Endothelial cell of umbilical vein (primary cell): ENCODE measurements around the gene SRM. TPM values are rescaled to one million over a fixed set of nuclear protein-coding genes. Genes with fewer than 3 reads are reported as not detected.
"Not testable (repeated sequence)": the region's sequence is repeated elsewhere in the genome, so short reads cannot be mapped to it uniquely, and the experiment has no call there.

Experiments
- BruUV-seq: library from RNA; stranded (reverse); fragments of 400-500 nt; replicated peaks from 2 replicates; lab custom pipeline; 2021; lab: Mats Ljungman, UMichigan
- CTCF ChIA-PET: fragments of 300-600, 350-600 bp; sonication (Branson Sonifier 250); formaldehyde crosslinking; loops from one replicate; lab custom pipeline; 2021; ENCODE audit warnings: antibody characterized with exemption, inconsistent platforms; lab: Charles Lee
- POLR2A ChIA-PET: fragments of 300-600, 350-600 bp; sonication (Branson Sonifier 250); formaldehyde crosslinking; loops from one replicate; lab custom pipeline; 2021; ENCODE audit warnings: antibody characterized with exemption, inconsistent platforms; lab: Charles Lee
- DNase-seq: peaks from one replicate; pipeline ENCODE4 v3.0.0-alpha.2; 2011; ENCODE audit warnings: low read depth, low spot score
- FAIRE-seq: peaks from 2 replicates; lab custom pipeline; 2011; peaks lifted over from hg19 to GRCh38; lab: Jason Lieb, UNC
- H2AFZ ChIP-seq: 2 replicates; pipeline ENCODE4 v1.6.0; 2012; ENCODE audit warnings: low read depth, low read length, control low read depth, inconsistent platforms
- H3K27ac ChIP-seq: 2 replicates; pipeline ENCODE4 v1.5.1; 2011; ENCODE audit warnings: low read depth, mild to moderate bottlenecking, control low read depth, low read length, moderate library complexity; ENCODE audit not compliant: insufficient read depth
- H3K27me3 ChIP-seq, 2 experiments: 2 replicates each; pipeline versions ENCODE4 v1.6.0 to v1.6.1; 2011; ENCODE audit warnings: low read length in 2 of 2, mixed read lengths in 1 of 2; ENCODE audit not compliant: control insufficient read depth in 2 of 2, insufficient read depth in 2 of 2
- H3K36me3 ChIP-seq, 2 experiments: 2 replicates in 1 of 2; 3 replicates in 1 of 2; pipeline ENCODE4 v1.5.1; 2011; ENCODE audit warnings: low read length in 2 of 2, mild to moderate bottlenecking in 1 of 2, moderate library complexity in 1 of 2; ENCODE audit not compliant: control insufficient read depth in 2 of 2, insufficient read depth in 2 of 2; ENCODE audit errors: extremely low read depth in 1 of 2
- H3K4me1 ChIP-seq: 3 replicates; pipeline ENCODE4 v1.5.1; 2011; ENCODE audit warnings: mild to moderate bottlenecking, low read length; ENCODE audit not compliant: control insufficient read depth, insufficient read depth; ENCODE audit errors: extremely low read depth
- H3K4me2 ChIP-seq: 2 replicates; pipeline ENCODE4 v1.6.1; 2011; ENCODE audit warnings: low read length, control low read depth, mixed read lengths; ENCODE audit not compliant: insufficient read depth
- H3K4me3 ChIP-seq, 3 experiments: fragments of 200-600 bp in 1 of 3; sonication (generic), shearing (Covaris generic) in 1 of 3; replicated peaks in 1 of 3; 2 replicates each; pipeline ENCODE4 v1.5.1; 2011 to 2016; ENCODE audit warnings: control low read depth in 3 of 3, low read length in 3 of 3, mild to moderate bottlenecking in 2 of 3, inconsistent platforms in 1 of 3, low read depth in 1 of 3, moderate library complexity in 1 of 3; ENCODE audit not compliant: insufficient read depth in 1 of 3
- H3K79me2 ChIP-seq: 2 replicates; pipeline ENCODE4 v1.6.0; 2012; ENCODE audit warnings: low read length, inconsistent platforms; ENCODE audit not compliant: control insufficient read depth, insufficient read depth
- H3K9ac ChIP-seq: replicated peaks from 2 replicates; pipeline ENCODE3; 2011; ENCODE audit warnings: low read length, control low read depth; ENCODE audit not compliant: insufficient read depth; ENCODE audit errors: extremely low read depth
- H3K9me1 ChIP-seq: replicated peaks from 3 replicates; pipeline ENCODE4 v1.6.0; 2011; ENCODE audit warnings: mild to moderate bottlenecking, low read length; ENCODE audit not compliant: control insufficient read depth, insufficient read depth; ENCODE audit errors: extremely low read depth
- H3K9me3 ChIP-seq: replicated peaks from 2 replicates; pipeline ENCODE4 v1.5.1; 2012; ENCODE audit warnings: low read length, inconsistent platforms; ENCODE audit not compliant: control insufficient read depth, insufficient read depth
- H4K20me1 ChIP-seq: replicated peaks from 2 replicates; pipeline ENCODE3; 2011; ENCODE audit warnings: mild to moderate bottlenecking, low read length; ENCODE audit not compliant: control insufficient read depth, insufficient read depth; ENCODE audit errors: extremely low read depth
- EZH2 ChIP-seq: IDR thresholded peaks from 2 replicates; pipeline ENCODE4 v1.6.1; 2012; ENCODE audit warnings: borderline replicate concordance, low read depth, mild to moderate bottlenecking, moderate library complexity, low read length, inconsistent platforms; ENCODE audit not compliant: severe bottlenecking
- FOS ChIP-seq: IDR thresholded peaks from 2 replicates; pipeline ENCODE4 v1.6.1; 2011; ENCODE audit warnings: mild to moderate bottlenecking, low read length, moderate library complexity, borderline replicate concordance; ENCODE audit not compliant: insufficient read depth
- GATA2 ChIP-seq: IDR thresholded peaks from 2 replicates; pipeline ENCODE4 v1.7.0; 2011; ENCODE audit warnings: low read depth, mild to moderate bottlenecking, moderate library complexity, mixed read lengths, low read length; ENCODE audit not compliant: insufficient read length, insufficient read depth
- JUN ChIP-seq: IDR thresholded peaks from 2 replicates; pipeline ENCODE4 v1.6.1; 2011; ENCODE audit warnings: borderline replicate concordance, low read depth; ENCODE audit not compliant: insufficient read length, insufficient read depth
- MYC ChIP-seq: IDR thresholded peaks from one replicate; pipeline ENCODE4 v1.6.1; 2011; ENCODE audit warnings: mild to moderate bottlenecking, low read depth, low read length
- POLR2A ChIP-seq: IDR thresholded peaks from 2 replicates; pipeline ENCODE4 v1.6.1; 2012; ENCODE audit warnings: low read depth, mild to moderate bottlenecking, control low read depth, low read length
- POLR2AphosphoS5 ChIP-seq: IDR thresholded peaks from 2 replicates; pipeline ENCODE4 v1.6.1; 2012; ENCODE audit warnings: low read depth, mild to moderate bottlenecking, control low read depth, low read length, moderate library complexity; ENCODE audit not compliant: insufficient read depth
- dilution Hi-C: fragments of 300-500 bp; cut with MboI; formaldehyde crosslinking; loops from one replicate; pipeline ENCODE4 v1.15.0; 2019; ENCODE audit warnings: low sequenced_read_pairs; ENCODE audit not compliant: extremely low pct_ligation_motif_present
- intact Hi-C: fragments of 100-400 bp; cut with micrococcal nuclease; formaldehyde crosslinking; loops from one replicate; pipeline ENCODE4 v1.10.0; 2022
- polyA plus RNA-seq, 4 experiments: library from polyadenylated mRNA; depleted of rRNA in 3 of 4; stranded (reverse) in 3 of 4; unstranded in 1 of 4; fragments of >200 nt; gene quantifications; 2 replicates each; pipeline versions ENCODE4 v1.2.1 to v1.2.3, GENCODE V29; 2011 to 2012; ENCODE audit warnings: missing spikeins in 1 of 4
- total RNA-seq: library from RNA; stranded (reverse); gene quantifications from 2 replicates; pipeline ENCODE4 v1.2.3, GENCODE V29; 2021
- TF ChIP-seq, protein P1 (sequence below), 2 donors: IDR thresholded peaks; 1 replicate in 1 of 2; 2 replicates in 1 of 2; pipeline ENCODE4 v1.5.1; 2011; ENCODE audit warnings: low read length in 2 of 2, mild to moderate bottlenecking in 2 of 2, moderate library complexity in 2 of 2, control low read depth in 1 of 2, inconsistent platforms in 1 of 2, low read depth in 1 of 2; ENCODE audit not compliant: insufficient read depth in 1 of 2; ENCODE audit errors: extremely low read depth in 1 of 2
- TF ChIP-seq, protein P2 (sequence below): IDR thresholded peaks from 2 replicates; pipeline ENCODE4 v1.6.1; 2011; ENCODE audit not compliant: insufficient read depth, insufficient read length

Gene SRM
- total and polyA plus RNA-seq, 2 donors (not counting 3 experiments of a cell fraction or from before 2014, with no cell fraction given): 81.3 to 172 TPM

DNA sequence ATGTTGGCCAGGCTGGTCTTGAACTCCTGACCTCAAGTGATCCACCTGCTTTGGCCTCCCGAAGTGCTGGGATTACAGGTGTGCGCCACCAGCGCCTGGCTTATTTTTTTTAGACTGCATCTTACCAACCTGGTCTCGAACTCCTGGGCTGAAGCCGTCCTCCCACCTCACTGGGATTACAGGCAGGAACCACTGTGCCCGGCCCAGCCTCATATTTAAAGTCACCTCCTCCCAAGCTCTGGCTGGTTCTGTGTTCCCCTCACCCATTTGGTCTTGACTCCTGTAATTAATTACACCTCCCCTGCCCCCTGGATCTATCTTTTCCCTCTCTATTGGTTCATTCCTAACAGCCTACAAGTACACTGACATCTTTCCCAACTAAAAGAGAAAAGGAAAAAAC lies 41.5 kb upstream of the SRM start:
- H3K79me2 ChIP-seq: peaks cover 20% of the 10 kb centered on the region
- H2AFZ ChIP-seq: no peak overlapping the region
- H3K9ac ChIP-seq: no peak overlapping the region
- POLR2A ChIA-PET: no interaction called here
- FAIRE-seq (no peak), DNase-seq (no peak)
- BruUV-seq: no TSS peak
- no peaks in the 10 kb centered on the region for H3K27me3 ChIP-seq
- H3K4me1 ChIP-seq: peaks cover 12% of the 10 kb centered on the region
- H3K36me3 ChIP-seq: peaks cover 5 to 7% of the 10 kb centered on the region in 2 experiments
- no peaks in the 10 kb centered on the region for H3K9me3 ChIP-seq
- CTCF ChIA-PET: no interaction called here
- H3K4me3 ChIP-seq: no peak overlapping the region
- H4K20me1 ChIP-seq: no peaks in the 10 kb centered on the region
- no peak overlapping the region for H3K4me2 ChIP-seq
- TF ChIP-seq EZH2: no peak
- TF ChIP-seq POLR2A: no peak
- no peak for TF ChIP-seq FOS
- TF ChIP-seq POLR2AphosphoS5: no peak
- no peak for TF ChIP-seq JUN
- TF ChIP-seq, protein P1, sequence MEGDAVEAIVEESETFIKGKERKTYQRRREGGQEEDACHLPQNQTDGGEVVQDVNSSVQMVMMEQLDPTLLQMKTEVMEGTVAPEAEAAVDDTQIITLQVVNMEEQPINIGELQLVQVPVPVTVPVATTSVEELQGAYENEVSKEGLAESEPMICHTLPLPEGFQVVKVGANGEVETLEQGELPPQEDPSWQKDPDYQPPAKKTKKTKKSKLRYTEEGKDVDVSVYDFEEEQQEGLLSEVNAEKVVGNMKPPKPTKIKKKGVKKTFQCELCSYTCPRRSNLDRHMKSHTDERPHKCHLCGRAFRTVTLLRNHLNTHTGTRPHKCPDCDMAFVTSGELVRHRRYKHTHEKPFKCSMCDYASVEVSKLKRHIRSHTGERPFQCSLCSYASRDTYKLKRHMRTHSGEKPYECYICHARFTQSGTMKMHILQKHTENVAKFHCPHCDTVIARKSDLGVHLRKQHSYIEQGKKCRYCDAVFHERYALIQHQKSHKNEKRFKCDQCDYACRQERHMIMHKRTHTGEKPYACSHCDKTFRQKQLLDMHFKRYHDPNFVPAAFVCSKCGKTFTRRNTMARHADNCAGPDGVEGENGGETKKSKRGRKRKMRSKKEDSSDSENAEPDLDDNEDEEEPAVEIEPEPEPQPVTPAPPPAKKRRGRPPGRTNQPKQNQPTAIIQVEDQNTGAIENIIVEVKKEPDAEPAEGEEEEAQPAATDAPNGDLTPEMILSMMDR (IDR thresholded peaks at IDR 0.05; ENCODE audit: extremely low read depth in 1 of 2, insufficient read depth in 1 of 2, low read depth in 1 of 2, low read length in 2 of 2): no peak
- TF ChIP-seq, protein P2, sequence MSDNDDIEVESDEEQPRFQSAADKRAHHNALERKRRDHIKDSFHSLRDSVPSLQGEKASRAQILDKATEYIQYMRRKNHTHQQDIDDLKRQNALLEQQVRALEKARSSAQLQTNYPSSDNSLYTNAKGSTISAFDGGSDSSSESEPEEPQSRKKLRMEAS: no peak
- no peak for TF ChIP-seq GATA2
- no peak for TF ChIP-seq MYC
- no peaks in the 10 kb centered on the region for H3K9me1 ChIP-seq
- dilution Hi-C loops: no loop called here
- H3K27ac ChIP-seq: no peak overlapping the region
- intact Hi-C loops: no loop called here

DNA sequence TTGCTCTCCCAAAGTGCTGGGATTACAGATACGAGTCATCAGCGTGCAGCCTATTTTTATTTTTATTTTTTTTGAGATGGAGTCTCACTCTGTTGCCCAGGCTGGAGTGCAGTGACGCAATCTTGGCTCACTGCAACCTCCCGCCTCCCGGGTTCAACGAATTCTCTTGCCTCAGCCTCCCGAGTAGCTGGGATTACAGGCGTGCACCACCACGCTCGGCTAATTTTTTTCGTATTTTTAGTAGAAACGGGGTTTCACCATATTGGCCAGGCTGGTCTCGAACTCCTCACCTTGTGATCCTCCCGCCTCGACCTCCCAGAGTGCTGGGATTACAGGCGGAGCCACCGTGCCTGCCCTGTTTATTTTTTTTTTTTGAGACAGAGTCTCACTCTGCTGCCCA lies 41.0 kb upstream of the SRM start:
- H3K9me1 ChIP-seq, BruUV-seq, DNase-seq, FAIRE-seq, H3K27me3 ChIP-seq, CTCF ChIA-PET, H3K4me3 ChIP-seq, H3K36me3 ChIP-seq, H2AFZ ChIP-seq, H3K9me3 ChIP-seq, intact Hi-C loops, H4K20me1 ChIP-seq, H3K4me2 ChIP-seq, H3K27ac ChIP-seq, dilution Hi-C loops, POLR2A ChIA-PET, H3K9ac ChIP-seq: not testable (repeated sequence)
- Histone ChIP-seq H3K4me1 (peaks cover 12% of the 10 kb centered on the region), H3K79me2 (peaks cover 20% of the 10 kb centered on the region)
